GM11168 (cell line): Measurements from ENCODE around the gene TRIM27.
"Not testable (repeated sequence)": the region's sequence is repeated elsewhere in the genome, so short reads cannot be mapped to it uniquely, and the experiment has no call there.

Experiments
- in situ Hi-C: fragments of 300-500 bp; cut with MboI; formaldehyde crosslinking; loops from one replicate; pipeline ENCODE4 v1.12.0; 2022; ENCODE audit warnings: low sequenced_read_pairs; ENCODE audit not compliant: unreplicated experiment

TRIM27 gene

DNA sequence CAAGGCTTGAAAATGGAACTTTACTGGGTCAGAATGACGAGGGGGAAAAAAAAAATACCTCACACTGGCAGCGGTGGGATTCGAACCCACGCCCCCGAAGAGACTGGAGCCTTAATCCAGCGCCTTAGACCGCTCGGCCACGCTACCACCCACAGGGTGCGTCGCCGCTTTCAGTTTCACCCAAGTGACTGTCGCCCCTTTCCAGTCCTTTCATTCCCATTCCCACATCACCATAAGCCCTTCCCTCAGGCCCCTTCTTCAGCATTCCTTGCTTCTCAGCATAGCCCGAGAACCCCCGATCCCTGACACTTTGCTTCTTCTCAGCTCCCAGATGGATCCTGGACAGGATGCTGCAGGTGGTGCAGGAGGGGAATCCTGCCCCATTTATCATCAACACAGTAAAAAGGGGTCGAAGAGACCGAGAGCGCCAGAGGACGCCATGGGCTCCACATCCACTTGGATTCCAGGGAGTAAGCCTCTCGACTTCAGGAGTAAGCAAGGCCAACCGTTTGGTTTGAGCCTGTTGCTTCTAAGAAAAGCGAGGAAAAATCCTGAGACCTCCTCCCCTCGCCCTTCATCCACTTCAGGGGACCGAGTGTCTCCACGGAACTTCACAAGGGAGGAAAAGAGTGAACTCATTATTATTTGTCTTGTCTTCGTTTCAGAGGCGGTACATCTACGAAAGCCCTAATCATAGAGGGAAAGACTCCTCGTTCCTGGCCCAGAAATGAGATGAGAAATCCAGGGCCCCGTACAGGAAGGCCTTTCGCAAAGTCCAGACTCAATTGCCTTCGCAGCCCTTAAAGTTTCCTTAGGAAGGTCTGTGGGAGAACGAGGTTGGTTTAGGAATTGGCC, 20.0 kb upstream of the TRIM27 start:
- in situ Hi-C loops, result no loop called here

DNA sequence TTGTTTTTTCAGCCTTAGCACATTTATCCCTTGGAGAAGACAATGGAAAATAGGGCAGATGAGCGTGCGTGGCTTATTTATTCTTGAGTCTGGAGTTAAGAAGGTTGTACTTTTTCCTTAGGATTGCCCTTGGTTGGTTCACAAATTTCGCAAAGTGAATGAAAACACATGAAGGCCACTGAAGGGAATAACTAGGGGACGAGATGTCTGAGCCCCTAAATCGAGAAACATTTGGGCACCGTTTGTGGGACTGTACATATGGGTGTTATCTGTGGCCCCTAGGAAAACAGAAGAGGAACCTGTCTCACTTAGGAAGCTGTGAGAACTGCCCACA, 19.4 kb upstream of the TRIM27 start:
- in situ Hi-C loops, result no loop called here

DNA sequence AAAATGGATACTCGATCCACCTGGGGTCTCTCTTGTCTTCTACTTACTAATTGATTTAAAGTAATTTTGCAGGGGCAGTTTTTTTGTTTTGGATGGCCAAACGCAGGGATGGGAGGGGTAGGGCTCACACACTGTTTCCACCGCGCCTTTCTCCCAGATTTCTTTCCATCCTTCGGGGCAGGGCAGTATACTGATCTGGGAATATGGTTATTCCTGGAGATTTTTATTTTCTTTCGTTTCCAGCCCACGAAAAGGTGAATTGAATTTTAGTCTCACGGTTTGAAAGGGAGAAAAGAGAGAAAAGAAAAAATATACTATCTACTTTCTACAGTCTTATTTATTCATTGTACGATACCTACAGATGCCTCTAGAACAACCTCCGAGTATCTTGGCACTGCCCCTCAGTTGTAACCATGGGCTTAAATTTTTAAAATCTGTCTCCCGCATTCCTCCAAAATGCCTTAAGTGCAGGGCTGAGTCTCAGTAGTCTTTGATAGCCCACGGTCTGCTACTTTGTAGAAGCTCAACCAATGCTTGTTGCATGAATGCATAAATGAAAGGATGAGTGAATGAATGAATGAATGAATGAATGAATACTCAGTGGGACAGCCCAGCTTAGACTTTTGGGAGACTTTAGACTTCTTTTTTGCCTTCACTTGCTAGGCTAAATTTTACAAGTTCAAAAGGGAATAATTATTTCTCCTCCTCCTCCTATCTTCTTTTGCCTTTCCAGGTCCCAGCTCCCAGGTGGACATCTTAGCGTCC, 18.1 kb upstream of the TRIM27 start:
- in situ Hi-C loops, result no loop called here

DNA sequence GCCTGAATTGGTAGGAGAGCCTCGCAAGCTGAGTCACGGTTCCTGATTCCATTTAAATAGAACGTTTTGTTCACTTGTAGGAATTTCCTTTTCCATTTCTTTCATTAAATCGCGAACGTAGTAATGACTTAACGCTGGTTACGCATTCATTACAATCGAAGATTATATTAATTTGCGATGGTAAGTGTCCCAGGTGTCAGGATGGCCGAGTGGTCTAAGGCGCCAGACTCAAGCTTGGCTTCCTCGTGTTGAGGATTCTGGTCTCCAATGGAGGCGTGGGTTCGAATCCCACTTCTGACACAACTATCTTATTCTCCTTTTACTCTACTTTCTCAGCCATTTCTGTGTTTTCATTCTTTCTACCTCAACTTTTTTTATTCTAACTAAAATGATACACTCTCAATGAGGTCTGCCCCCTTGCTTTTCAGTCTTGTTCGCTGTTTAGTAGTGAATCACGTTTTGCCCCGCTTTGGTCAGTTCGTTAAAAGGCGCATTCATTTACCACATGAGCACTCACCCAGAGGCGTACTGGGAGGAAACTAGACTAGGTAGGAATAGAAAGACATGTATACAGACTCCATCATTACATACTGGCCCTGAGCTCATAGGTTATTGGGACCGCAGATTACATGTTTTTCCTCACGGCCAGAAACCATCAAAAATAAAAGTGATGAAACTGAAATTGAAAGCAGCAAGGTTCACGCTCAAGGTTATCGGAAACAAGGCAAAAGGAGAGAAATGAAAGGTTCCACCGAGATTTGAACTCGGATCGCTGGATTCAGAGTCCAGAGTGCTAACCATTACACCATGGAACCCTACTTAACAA, 17.3 kb upstream of the TRIM27 start:
- in situ Hi-C loops, result no loop called here

DNA sequence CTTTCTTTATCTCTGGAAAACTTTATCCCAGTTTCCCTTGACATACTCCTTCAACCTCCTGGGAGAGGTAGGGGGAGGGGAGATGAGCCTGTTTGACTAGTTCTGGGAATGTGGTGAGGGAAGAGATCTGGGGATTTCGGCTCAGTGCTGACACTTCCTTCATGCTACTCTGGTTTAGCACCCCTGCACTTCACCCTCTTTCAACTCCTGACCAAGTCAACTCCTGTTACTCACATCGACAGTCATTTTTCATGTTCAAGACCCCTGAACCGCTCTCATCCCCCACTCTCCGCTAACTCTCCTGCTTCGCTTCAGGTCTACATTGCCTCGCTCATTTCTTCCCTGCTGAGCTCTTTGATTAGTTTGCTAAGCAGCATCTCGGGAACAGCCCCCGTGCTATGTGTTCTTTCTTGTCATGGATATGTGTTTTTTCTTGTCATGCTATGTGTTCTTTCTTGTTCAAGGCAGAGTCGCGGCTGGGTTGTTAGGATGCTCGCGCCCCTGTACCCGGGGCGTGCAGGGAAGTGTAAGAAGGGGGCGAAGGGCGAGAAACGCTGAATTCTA, 16.6 kb upstream of the TRIM27 start:
- in situ Hi-C loops, result no loop called here

DNA sequence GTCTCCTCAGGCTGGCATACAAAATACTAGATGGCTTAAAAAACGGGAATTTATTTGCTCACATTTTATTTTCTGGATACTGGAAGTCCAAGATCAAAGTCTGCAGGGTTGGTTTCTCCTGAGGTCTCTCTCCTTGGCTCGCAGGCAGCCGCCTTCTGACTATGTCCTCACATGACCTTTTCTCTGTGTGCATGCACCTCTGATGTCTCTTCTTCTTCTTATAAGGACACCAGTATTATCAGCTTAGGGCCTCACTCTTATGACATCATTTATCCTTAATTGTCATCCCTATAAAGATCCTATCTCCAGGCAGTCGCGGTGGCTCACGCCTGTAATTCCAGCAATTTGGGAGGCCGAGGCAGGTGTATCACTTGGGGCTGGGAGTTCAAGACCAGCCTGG, 9.3 kb upstream of the TRIM27 start:
- in situ Hi-C loops, result no loop called here

DNA sequence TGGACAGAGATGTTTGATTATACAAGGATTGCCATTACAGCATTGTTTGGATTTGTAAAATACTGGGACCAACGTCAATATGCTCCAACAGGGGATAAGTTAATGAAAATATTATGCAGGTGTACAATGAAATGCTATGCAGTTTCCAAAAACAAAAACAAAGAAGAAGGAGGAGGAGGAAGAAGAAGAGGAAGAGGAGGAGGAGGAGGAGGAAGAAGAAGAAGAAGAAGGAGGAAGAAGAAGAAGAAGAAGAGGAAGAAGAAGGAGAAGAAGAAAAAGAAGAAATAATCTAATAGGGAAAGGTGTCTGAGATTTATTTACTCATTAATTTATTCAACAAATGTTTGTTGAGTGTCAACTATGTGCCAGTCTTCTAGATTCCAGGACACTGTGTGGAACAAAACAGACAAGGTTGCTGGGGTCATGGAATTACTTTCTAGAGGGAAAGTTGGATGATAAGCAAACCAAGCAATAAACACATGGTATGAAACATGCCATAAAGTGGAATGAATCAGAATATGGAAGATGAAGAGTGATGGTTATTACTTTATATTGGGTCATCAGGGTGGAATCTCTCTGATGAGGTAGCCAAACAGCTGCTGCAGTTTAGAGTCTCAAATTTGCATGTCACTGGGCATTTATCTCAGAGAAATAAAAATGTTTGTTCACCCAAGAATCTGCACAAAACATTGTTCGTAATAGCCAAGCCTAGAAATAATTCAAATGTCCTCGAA, 6.3 kb upstream of the TRIM27 start:
- in situ Hi-C loops, result no loop called here

DNA sequence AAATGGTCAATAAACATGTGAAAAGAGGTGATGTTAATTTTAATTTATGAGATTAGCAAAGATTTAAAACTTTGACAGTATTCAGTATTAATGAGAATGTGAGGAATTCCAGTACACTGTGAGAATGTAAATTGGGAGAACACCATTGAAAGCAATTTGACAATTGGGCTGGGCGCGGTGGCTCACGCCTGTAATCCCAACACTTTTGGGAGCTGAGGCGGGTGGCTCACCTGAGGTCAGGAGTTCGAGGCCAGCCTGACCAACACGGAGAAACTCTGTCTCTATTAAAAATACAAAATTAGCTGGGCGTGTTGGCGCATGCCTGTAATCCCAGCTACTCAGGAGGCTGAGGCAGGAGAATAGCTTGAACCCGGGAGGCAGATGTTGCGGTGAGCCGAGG, 5.6 kb upstream of the TRIM27 start:
- in situ Hi-C loops, result not testable (repeated sequence)

DNA sequence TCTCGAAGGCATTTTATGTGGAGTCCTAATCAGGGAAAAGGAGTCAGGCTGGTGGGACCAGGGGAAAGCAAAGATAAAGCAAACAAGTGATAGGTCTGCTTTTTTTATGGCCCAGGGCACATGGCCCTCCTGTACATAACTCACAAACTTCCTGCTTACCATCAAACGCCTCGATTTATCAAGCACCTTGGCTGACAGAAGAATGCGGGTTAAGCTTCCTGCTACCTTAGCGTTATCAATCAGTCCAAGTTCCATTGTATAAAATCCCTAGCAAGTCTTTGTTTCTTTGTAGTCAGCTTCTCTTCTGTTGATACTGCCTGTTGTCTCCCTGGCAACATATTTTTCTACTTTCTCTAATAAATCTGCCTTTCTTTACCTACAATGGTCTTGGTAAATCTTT, 4.1 kb upstream of the TRIM27 start:
- in situ Hi-C loops, result no loop called here

DNA sequence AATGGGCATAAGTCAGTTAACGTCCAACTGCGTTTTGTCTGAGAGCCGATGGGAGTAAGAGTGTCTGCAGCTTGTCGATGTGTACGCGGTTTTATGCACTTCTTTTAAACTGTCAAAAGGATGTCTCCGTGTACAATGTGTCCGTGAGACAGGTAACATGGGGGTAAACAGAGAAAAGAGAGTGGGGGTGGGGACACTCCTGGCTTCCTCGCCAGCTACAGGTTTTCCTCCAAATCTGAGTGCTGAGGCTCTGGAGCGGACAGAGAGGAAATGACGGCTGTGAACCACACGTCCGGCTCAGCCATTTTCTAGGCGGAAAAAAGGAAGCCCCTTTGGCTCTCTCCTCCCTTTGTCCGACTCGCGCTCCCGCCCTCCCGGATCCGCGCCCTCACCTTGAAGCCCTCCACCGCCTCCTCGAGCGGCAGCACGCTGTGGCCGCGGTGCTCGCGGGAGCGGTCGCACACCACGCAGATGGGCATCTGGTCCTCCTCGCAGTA, 916 bp downstream of the TRIM27 start:
- in situ Hi-C loops, result no loop called here

DNA sequence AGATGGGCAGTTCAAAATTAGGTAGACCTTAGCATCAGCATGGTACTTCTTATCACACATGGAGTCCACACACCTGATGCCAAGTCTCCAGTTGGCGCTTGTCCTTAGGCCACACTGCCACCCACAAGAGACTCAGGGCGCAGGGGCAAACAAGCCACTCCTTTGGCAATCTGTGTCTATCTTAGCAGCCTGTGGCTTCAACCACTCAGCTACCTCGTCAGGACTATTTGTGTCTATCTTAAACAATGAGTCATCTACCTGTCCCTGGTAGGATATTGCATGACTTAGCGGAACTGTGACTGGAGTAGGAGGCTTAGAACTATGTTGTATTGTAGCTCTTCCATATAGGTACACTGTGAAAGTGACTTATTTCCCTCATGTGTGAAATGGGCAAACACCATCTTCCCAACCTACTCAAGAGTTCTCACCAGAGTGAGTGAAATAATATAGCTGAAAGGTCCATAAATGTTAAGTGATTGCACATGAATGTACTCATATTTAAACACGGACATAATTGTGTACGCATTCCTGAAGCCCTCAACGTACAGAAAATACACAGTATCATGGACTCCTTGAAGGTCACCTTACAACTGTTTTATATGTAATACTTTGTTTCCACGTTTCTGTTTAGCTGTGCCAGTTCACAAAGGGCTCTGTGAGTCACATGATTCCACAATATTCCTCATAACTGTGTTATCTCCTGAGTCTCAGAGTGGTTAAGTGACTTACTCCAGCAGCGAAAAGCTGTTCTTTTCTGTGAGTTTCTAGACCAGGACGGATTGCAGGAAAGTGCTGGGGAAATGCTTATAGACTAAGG, 1.6 kb downstream of the TRIM27 start:
- in situ Hi-C loops, result no loop called here

DNA sequence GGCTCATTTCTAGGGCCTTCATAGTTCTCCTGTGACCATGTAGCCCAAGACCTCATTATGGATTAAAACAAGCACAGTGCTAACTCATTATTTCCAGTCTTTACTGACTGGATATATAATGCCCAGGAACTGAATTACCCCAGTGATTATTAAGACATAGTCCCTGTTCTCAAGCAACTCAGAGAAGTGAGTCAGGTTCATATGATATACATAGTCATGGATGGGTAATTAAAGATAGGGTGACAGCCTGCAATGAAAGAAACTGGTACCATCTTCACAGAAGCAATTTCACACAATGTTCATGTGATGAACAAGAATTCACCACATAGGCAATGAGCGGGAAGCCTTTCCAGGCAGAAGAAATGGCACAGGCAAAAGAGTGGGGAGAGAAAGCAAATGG, 3.5 kb downstream of the TRIM27 start:
- in situ Hi-C loops, result no loop called here

DNA sequence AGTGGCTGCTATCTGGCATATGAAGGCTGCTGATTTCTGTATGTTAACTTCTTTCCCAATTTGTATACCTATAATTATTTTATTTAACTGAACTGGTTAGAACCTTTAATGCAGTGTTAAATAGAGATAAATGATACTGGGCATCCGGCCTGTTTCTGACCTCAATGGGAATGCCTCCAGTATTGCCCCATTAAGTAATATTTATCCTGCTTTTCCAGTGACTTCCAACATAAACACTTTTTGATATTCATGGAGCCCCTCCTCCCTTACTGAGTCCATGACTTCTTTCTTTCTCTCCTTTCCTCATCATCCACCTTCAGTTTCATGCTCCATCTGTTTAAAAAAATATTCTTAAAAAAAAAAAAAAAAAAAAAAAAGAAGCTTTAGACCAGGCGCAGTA, 8.8 kb downstream of the TRIM27 start:
- in situ Hi-C loops, result no loop called here

DNA sequence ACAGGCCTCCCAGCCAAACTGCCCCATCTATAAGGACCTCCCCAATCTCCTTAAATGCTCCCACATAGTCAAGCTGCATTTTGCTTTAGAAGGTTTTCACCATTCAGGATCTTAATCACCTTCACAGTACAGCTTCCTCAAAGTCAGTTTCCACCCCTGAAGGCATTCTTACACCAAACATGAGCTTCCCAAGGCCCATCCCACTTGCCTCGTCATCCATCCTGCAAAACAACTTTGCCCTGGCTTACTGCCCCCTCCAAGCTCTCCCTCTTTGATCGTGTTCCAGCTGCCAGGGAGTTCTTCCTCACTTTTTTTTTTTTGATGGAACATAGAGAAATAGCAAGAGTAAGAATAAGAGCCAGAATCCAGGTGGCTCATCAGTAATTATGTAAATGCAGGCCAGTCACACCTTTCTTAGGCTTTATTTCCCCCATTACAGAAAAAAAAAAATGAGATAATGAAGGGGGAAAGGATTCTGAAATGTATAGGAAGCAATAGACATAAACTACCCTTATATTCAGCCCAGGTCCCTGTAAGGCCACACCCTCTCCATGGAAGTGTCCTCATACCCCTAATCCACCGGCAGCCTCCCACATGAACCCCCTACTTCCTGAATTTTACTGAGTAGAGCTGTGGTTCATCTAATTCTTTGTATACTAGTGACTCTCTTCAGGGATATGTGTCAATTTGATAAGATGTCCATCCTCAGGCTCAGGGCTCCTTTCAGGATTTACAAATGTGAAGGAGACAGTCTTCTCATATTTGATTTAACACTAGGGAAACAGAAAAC, 12.7 kb downstream of the TRIM27 start:
- in situ Hi-C loops, result no loop called here

DNA sequence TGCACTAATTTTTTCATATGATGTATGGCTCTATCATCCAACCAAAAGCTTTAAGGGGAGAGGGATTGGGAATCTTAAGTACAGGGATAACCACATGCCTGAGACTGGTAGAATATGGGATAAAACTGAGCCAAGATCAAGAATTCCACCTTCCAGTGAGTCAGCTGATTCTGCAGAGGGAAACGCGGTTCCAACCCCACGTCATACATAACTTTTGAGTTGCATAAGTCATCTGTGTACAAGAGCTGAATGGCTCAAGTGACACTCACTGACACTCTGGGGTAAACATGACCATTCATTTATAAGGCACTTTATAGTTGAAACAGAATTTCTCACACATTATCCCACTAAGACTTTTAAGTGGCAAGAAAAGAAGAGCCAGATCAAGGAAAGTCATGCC, 16.4 kb downstream of the TRIM27 start:
- in situ Hi-C loops, result no loop called here

DNA sequence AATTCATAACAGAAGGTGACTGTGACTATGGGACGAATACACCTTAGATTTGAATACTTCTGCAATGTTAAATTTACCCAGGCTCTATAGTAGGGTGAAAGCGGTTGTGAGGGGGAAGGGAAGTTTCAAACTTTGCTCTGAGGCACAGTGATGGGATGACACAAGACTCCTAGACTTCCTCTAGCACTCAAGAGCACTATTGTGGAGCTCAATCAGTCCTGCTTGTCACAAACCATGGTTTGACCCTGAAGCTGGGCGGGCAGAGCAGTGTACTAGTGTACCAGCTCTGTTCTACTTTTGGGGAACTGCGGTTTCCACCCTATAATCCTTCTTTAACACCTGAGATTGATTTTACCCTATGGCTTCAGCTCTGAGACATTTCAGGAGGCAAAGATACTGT, 17.1 kb downstream of the TRIM27 start:
- in situ Hi-C loops, result no loop called here

DNA sequence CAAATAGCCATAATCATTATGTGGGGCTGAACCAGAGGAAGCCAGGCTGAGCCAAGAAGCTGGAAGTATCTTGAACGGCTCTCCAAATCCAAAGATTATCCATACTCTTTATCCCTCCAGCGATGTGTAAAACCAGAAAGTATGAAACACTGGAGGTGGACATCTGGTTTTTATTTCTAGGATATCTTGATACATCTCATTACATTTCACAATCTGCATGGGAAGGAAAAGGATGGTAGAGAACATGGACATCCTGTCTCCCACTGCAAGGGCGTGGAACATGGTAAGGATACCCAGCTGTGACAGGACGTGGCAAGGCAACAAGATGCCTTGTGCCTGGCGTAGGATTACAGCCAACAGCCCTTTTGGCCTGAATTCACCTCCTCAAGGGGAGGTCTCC, 20.1 kb downstream of the TRIM27 start:
- in situ Hi-C loops, result no loop called here

DNA sequence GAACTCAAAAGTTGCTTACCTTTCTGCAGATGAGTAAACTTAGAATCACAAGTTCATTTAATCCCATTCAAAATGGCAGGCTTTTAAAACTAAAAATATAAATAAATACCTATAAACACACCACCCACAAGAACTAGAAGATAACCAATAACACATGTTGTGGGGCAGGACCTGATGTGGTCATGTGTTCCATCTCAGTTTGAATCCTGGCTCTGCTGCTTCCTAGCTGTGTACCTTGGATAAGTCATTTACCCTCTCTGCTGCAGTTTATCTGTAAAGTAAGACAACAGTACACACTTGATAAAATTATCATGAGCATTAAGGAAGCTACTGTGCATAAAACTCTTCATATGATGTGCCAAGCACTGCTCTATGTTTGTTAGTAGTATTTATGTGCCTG, 22.0 kb downstream of the TRIM27 start:
- in situ Hi-C loops, result no loop called here
